GM21723 (cell line): Measurements from ENCODE around the gene DMAC2.
"Not testable (repeated sequence)": the region's sequence is repeated elsewhere in the genome, so short reads cannot be mapped to it uniquely, and the experiment has no call there.

Experiments used
- ATAC-seq: cut with Tn5 transposase; IDR thresholded peaks from one replicate; pipeline ENCODE4 v1.9.1; 2021; ENCODE audit warnings: mild to moderate bottlenecking, moderate library complexity; ENCODE audit not compliant: unreplicated experiment

The DMAC2 gene

GRCh38 chr19:41443813-41444455, 4.2 kb upstream of the DMAC2 start:
- ATAC-seq, result no peak

- ATAC-seq, result no peak
These were observed 3.0 kb upstream of the DMAC2 start, which contains the start of gene ERICH4 for GRCh38 chr19:41442473-41443355. Gene ERICH4, plus strand, starts transcription at chr19:41443156. Its CDS starts 14 bp downstream, at chr19:41443170.

- no peak for ATAC-seq
These were observed 1.7 kb upstream of the DMAC2 start for GRCh38 chr19:41441321-41441945.

DNA sequence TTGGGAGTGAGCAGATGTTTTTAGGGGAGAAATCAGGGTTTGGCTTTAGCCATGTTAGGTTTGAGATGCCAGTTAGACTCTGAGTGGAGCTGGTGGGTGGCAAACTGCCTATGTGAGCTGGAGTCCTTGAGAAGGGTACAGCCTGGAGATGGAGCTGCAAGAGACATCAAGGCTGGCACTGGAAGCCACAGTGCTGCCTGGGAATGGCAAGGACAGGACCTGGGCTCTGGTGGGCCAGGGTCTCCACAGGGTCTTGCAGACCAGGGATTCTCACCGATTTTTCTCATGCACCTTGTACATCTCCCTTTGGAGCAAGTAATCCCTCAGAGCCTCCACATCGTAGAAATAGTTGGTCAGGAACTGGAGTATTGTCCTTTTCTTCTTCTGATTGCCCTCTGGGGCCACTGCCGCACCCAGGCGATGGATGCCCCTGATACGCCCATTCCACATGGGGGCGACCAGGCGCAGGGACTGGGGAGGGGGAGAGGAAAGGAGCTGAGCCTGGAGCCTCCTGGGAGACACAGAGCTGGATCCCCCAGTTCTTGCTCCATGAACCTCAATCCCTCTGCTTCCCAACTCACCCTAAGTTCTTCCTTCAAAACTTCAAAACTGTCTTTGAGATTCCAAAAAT, 1.7 kb downstream of the DMAC2 start:
- no peak for ATAC-seq

DNA sequence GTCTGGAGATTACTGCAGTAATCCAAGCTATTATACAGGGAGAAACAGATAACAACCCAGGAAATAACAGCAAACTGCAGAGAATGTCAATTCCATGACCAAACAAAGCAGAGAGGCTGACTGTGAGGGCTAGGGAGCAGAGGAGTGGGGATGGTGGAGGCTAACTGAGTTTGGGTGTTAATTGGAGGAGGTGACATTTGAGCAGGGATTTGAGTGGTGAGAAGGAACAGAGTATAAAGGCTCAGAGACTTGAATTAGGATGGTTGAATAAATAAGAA, 3.1 kb downstream of the DMAC2 start:
- ATAC-seq, result no peak

- ATAC-seq, result no peak
These were observed 3.6 kb downstream of the DMAC2 start for GRCh38 chr19:41435936-41436673.

GRCh38 chr19:41435376-41435775, 4.3 kb downstream of the DMAC2 start:
- ATAC-seq, result not testable (repeated sequence)

GRCh38 chr19:41434450-41434849, 5.3 kb downstream of the DMAC2 start:
- no peak for ATAC-seq

GRCh38 chr19:41433171-41433570, 6.5 kb downstream of the DMAC2 start:
- ATAC-seq, result no peak

- no peak for ATAC-seq
These were observed 8.0 kb downstream of the DMAC2 start for GRCh38 chr19:41431426-41432386.

GRCh38 chr19:41430922-41431321, 8.8 kb downstream of the DMAC2 start:
- no peak for ATAC-seq

DNA sequence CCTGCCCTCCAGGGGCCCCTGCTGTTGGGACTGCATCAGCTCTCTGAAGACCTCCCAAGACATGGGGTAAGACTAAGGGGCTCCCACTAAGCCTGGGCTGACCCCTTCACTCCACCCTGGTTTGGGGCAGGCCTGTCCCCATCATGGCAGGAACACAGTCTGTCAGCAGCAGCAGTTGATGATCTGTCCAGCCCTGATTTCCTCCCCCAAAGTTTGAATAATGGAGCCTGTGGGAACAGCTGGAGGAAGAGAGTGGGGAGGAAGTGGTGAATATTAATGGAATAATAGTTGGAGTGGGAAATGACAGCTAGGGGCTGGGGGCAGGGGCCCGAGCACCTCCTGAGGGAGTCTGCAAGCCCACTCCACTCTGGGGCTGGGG, 11.2 kb downstream of the DMAC2 start:
- no peak for ATAC-seq

DNA sequence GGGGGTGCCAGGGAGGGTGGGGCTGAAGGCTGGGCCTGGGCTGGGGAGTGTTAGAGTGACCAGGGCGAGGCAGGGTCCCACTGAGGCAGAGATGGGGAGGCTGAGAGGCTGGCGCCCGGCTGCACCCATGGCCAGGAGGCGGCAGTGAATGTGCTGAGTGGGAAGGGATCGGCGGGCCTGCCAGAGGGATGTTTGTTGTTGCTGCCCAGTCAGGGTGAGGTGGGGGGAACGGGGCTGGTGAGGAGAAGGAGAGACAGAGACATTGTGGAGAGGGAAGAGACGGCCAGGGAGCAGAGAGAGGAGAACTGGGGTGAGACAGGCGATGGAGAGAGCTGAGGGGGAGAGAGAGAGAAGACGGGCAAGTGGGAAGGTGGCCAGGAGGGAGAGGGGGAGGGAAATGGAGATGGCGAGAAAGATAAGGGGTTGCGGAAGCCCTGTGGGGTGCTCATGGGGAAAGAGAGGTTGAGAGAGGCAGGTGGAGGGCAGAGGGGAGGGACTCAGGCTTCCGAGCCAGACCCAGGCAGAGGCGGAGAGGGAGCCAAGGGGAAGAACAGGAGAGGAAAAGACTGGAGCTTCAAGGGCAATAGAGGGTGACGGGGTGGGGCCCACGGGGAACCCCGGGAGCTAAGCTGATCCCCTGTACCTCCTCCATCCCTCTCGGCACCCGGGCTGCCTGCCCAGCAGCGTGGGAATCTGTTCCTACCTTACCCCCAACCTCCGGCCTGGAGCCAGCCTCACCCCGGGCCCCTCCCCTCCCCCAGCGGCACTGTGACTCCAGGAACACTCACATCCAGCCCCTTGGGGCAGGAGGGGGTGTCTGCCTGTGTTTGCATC, 11.8 kb downstream of the DMAC2 start:
- no peak for ATAC-seq

DNA sequence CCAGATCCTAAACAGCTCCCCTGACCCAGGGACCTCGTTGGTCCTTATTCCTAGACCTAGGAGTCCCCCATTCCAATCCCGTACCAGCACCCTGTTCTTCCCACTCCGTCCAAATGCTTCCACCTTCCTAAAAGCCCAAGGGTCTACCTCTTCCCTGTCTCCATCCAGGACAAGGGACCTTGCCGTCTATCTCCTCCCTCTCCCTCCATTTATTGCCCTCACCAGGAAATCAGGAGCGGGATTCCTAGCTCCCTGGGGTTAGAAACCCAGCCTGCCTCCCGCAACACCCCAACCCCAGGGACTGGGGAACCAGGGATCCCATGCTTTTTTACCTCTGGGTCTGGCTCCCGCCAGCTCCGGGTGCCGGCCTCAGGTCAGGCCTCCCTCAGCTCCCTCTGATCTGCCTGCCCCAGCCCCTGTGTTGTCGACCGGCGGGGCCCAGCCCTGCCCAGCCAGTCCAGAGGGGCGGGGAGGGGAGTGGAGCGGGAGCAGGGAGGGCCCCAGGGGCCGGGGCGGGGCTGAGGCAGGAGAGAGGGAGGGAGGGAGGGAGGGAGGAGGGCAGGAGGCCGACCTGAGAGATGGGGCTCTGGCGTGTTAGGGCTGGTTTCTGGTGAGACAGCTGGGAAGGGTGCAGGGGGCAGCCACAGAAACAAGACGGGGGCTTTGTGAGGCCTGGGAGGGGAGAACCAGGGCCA, 12.6 kb downstream of the DMAC2 start, which contains the start of gene B3GNT8:
B3GNT8 (minus strand) TSS at position 423 of the 695 bp plus-strand sequence. CDS start 596 bp downstream, outside the sequence.
- ATAC-seq, result no peak

DNA sequence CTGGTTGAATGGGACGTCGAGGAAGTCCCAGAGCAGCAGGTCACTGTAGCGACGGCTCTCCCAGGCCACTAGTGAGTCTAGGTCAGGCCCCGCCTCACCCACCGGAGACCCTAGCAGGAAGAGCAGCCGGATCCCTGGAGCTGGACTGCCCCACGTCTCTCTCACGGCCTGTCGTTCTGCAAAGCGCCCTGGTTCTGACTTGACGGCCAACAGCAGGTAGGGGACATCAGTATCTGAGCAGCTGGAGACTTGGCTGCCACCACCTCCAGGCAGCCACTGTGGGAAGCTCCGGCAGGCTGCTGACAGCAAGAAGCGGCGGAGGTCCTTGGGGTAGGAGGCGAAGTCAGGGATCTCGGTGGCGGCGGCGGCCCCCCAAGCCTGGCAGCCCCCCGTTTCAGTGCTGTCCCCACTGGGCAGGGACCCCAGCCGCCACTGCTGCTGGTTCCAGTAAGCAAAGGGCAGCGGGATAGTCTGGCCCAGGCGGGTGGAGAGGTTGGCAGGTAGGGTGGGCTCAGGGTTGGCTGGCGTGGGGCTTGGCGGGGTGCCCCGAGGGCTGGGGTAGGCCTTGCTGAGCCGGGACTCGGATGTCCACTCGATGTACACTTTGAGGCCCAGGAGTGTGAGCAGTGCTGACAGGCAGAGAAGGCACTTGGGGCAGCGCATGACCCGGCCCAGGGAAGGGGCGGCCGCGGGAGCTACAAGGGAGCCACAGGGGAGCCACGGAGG, 13.4 kb downstream of the DMAC2 start:
- ATAC-seq, result no peak

GRCh38 chr19:41425174-41426115, 14.3 kb downstream of the DMAC2 start:
- ATAC-seq, result no peak
